ENCODE measurements around the gene NBEAL2.

NBEAL2 gene, protein sequence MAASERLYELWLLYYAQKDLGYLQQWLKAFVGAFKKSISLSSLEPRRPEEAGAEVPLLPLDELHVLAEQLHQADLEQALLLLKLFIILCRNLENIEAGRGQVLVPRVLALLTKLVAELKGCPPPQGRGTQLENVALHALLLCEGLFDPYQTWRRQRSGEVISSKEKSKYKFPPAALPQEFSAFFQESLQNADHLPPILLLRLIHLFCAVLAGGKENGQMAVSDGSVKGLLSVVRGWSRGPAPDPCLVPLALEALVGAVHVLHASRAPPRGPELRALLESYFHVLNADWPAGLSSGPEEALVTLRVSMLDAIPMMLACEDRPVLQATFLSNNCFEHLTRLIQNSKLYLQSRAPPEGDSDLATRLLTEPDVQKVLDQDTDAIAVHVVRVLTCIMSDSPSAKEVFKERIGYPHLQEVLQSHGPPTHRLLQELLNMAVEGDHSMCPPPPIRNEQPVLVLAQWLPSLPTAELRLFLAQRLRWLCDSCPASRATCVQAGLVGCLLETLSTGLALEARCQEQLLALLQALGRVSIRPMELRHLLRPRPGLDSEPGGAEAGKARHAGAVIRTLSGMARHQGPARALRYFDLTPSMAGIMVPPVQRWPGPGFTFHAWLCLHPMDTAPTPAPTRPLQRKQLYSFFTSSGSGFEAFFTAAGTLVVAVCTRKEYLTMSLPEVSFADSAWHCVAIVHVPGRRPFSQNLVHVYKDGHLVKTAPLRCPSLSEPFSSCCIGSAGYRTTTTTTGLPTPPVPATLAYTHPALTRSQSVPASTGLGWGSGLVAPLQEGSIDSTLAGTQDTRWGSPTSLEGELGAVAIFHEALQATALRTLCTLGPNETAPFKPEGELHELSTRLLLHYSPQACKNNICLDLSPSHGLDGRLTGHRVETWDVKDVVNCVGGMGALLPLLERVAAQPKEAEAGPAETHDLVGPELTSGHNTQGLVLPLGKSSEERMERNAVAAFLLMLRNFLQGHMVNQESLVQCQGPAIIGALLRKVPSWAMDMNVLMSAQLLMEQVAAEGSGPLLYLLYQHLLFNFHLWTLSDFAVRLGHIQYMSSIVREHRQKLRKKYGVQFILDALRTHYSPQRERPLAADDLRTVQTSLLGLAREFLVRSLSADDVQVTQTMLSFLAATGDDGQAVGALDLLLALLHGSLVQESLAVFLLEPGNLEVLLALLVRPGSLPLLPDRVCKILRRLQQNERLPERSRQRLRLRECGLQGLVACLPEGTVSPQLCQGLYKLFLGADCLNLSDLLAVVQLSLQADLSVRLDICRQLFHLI (N-terminal part only)

DNA sequence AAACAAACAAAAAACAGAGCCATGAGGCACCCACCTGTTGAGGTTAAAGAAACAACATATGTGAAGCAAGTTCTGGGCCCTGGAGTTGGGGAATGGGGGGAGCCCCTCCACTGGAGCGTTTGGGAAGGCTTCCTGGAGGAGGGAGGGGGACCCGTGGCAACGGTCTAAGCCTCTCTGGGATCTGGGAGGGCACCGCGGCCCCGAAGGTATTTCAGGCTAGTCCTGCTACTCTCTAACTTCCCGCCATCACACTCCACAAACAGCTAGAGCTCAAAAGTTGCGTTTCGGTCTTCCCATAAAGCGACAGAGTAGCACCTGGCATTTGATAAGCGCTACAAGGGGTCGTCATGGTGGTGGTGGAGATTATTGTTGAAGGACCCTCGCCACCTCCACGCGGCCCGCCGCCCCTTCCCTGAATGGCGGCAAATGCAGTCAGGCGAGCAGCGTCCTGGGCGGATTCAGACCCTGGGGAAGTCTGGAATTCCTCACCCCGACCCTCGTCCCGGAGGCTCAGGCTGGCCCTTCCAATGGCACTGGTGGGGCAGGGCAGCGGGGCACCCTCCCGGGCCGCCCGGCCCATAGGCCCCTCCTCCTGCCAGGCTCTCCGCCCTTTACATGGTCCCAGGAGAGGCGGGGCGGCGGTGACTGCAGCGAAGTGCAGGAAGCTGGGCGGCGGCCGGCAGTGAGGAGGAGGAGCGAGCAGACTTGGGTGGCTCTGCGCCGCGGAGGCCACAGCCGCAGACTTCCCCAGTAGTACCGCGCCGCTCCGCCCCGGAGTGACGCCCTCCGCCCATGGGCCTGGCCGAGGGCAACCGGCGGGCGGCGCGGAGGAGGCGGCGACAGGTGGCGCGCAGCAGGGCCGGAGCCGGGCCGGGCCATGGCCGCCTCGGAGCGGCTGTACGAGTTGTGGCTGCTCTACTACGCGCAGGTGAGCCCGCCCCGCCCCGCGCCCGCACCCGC, at the start of gene NBEAL2:
TSS of gene NBEAL2 (plus strand) at position 682 of the 960 bp plus-strand sequence. CDS start at position 878, 196 bp downstream.
- Histone ChIP-seq H3K27me3 (ENCODE audit: insufficient read depth, low read depth, severe bottlenecking) (no peaks in the 10 kb centered on the region), H3K27ac (peak within 1 kb of the TSS; percentile 76), H3K36me3 (peaks cover 12% of the 10 kb centered on the region), H3K9me3 (ENCODE audit: severe bottlenecking) (no peaks in the 10 kb centered on the region), H3K4me3 (ENCODE audit: low read depth, low read length) (peak within 1 kb of the TSS; percentile 79)
- peak; percentile 97 for DNase-seq
- TF ChIP-seq, protein P1, sequence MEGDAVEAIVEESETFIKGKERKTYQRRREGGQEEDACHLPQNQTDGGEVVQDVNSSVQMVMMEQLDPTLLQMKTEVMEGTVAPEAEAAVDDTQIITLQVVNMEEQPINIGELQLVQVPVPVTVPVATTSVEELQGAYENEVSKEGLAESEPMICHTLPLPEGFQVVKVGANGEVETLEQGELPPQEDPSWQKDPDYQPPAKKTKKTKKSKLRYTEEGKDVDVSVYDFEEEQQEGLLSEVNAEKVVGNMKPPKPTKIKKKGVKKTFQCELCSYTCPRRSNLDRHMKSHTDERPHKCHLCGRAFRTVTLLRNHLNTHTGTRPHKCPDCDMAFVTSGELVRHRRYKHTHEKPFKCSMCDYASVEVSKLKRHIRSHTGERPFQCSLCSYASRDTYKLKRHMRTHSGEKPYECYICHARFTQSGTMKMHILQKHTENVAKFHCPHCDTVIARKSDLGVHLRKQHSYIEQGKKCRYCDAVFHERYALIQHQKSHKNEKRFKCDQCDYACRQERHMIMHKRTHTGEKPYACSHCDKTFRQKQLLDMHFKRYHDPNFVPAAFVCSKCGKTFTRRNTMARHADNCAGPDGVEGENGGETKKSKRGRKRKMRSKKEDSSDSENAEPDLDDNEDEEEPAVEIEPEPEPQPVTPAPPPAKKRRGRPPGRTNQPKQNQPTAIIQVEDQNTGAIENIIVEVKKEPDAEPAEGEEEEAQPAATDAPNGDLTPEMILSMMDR (IDR thresholded peaks at IDR 0.05; ENCODE audit: low read depth, low read length) = no peak

DNA sequence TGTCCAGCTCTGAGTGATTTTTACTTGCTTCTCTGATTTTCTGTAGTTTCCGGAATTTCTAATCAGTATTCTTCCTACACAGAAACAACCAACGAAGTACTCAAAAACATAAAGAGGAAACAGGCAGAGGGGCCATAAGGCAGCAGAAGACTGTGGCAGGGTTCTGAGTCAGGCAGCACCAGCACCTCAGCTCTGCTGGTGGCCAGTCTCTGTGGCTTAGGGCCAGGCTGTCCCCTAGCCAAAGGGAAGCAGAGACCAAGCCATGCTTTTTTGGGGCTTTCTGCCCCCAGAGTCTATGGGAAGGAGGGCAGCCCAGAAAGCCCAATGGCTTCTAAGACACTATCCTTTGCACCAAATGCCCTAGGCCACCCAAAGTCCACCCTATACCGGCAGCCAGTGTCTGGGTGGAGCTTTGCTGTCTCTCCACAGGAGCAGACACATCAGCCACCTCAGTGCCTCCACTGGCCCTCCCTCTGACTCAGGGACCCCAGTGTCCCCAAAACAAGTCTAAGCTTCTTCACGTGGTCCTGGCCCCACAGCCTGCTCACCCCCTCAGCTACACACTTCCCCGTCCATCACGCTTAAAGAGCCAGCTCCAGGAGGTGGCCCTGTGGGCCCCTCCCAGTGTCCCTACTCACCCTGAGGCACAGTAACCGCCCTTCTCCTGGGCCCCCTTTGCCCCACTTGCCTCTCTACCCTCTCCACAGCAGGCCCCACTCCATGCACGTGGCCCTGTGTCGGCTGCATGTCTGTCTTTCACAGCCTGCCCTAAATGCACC, 49.1 kb upstream of the NBEAL2 start:
- DNase-seq = no peak
- Histone ChIP-seq H3K4me3 (ENCODE audit: low read depth, low read length) (no peak overlapping the region), H3K36me3 (peaks cover 48% of the 10 kb centered on the region), H3K27ac (no peak overlapping the region), H3K27me3 (ENCODE audit: insufficient read depth, low read depth, severe bottlenecking) (no peaks in the 10 kb centered on the region), H3K9me3 (ENCODE audit: severe bottlenecking) (no peaks in the 10 kb centered on the region)
- TF ChIP-seq, protein P1 (IDR thresholded peaks at IDR 0.05; ENCODE audit: low read depth, low read length) = no peak

DNA sequence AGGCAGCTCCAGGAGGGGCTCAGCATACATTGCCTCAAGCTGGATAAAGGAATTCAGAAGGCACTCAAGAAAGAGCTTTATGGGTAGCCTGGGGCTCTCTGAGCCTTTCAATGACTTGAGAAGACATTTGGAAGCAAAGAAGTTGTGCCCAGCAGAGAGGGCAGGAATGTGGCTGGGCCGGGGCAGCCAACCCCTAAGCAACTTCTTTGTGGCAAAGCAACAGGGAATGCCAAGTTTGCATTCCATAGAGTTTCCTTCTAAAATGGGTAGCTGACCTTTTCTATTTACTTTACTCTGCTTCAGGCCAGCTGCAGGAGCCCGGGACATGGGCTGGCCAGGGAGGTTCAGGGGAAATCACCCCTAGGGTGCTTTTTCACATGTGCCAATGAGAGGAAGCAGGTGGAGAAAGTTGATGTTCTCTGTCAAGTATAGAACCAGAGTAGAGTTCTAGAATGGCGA, 48.5 kb upstream of the NBEAL2 start:
- Histone ChIP-seq H3K36me3 (peaks cover 45% of the 10 kb centered on the region), H3K9me3 (ENCODE audit: severe bottlenecking) (no peaks in the 10 kb centered on the region), H3K27ac (no peak overlapping the region), H3K27me3 (ENCODE audit: insufficient read depth, low read depth, severe bottlenecking) (no peaks in the 10 kb centered on the region), H3K4me3 (ENCODE audit: low read depth, low read length) (no peak overlapping the region)
- DNase-seq = no peak
- TF ChIP-seq, protein P1 (IDR thresholded peaks at IDR 0.05; ENCODE audit: low read depth, low read length) = no peak

DNA sequence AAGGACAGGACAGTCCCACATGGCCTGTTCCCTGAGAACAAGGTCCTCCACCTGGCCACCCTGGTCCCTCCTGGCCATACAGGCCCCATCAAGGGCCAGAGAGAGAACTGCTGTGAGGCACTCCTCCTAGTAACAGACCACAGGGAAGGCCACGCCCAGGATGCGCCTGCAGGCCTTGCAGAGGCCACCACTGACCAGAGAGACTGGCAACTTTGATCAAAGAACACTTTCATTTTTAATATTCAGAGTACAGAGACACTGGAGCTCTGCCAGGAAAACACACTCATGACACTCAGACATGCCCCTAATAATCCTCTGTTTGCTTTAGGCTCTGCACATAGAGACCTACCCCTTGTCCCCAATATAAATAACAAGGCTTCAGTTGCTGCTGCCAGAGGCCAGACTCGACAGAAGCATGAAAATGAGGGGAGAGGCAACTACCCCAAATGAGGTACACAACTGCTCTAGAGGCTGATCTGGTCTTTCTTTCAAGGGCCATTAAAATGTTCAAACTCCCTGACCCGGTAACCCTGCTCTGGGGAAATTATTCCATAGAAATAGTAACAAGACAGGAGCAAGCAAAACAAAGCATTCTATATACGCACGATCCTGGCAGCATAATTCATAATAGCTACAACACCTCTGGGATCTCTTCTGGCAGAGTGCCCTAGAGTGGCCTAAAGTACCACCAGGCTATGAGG, 47.7 kb upstream of the NBEAL2 start:
- Histone ChIP-seq H3K9me3 (ENCODE audit: severe bottlenecking) (no peaks in the 10 kb centered on the region), H3K36me3 (peaks cover 47% of the 10 kb centered on the region), H3K4me3 (ENCODE audit: low read depth, low read length) (no peak overlapping the region), H3K27me3 (ENCODE audit: insufficient read depth, low read depth, severe bottlenecking) (no peaks in the 10 kb centered on the region), H3K27ac (no peak overlapping the region)
- TF ChIP-seq, protein P1 (IDR thresholded peaks at IDR 0.05; ENCODE audit: low read depth, low read length) = no peak
- no peak for DNase-seq
